ENCODE results near the gene KRTAP2-1. TPM values are rescaled to one million over a fixed set of nuclear protein-coding genes. Genes with fewer than 3 reads are reported as not detected.

KRTAP2-1 gene
- total RNA-seq, 4 donors from 2014 or later = not detected

DNA sequence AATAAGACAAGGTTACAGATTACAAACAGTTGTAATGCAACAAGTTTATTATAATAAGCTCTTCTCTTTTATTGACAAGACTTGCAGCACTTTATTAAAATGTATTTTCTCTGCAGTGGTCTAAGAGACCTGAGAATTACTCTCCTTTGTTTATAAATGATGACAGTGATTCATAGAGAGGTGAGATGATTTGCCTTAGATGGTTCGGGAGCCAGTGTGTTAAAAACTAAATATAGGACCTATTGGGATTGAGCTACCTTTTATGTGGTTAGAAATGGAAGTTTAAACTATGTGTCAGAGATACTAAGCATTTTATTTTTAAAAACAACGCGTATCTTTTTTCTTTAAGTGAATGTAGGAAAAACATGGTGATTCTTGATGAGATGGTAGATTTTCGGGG lies 50.3 kb downstream of the KRTAP2-1 start:
- intact Hi-C loops (cut with DNase I; ENCODE audit: low total_unique reads) (no loop called here), in situ Hi-C loops (cut with MboI; ENCODE audit: low sequenced_read_pairs in 4 of 4) (no loop called here)
- no peak for ATAC-seq
- no peak for DNase-seq
- Histone ChIP-seq H3K27me3 (peaks cover 0 to 27% (median 0%) of the 10 kb centered on the region in 3 donors), H3K4me3 (no peak overlapping the region), H3K9me3 (no peaks in the 10 kb centered on the region), H3K27ac (no peak overlapping the region), H3K36me3 (no peaks in the 10 kb centered on the region), H3K4me1 (no peaks in the 10 kb centered on the region)
- TF ChIP-seq, protein P1, sequence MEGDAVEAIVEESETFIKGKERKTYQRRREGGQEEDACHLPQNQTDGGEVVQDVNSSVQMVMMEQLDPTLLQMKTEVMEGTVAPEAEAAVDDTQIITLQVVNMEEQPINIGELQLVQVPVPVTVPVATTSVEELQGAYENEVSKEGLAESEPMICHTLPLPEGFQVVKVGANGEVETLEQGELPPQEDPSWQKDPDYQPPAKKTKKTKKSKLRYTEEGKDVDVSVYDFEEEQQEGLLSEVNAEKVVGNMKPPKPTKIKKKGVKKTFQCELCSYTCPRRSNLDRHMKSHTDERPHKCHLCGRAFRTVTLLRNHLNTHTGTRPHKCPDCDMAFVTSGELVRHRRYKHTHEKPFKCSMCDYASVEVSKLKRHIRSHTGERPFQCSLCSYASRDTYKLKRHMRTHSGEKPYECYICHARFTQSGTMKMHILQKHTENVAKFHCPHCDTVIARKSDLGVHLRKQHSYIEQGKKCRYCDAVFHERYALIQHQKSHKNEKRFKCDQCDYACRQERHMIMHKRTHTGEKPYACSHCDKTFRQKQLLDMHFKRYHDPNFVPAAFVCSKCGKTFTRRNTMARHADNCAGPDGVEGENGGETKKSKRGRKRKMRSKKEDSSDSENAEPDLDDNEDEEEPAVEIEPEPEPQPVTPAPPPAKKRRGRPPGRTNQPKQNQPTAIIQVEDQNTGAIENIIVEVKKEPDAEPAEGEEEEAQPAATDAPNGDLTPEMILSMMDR (IDR thresholded peaks at IDR 0.05 in 4 of 5, conservative IDR thresholded peaks at IDR 0.05 in 1 of 5) = no peak
- TF ChIP-seq POLR2A (IDR thresholded peaks at IDR 0.05) = no peak

Other genes with a start within 250 kb of the KRTAP2-1 start
- not detected for gene KRT28, start 247.4 kb downstream of the KRTAP2-1 start, total RNA-seq
- 10 to 100 TPM in 2 of 4 donors, 1 to 10 TPM in 1, under 1 TPM in 1; 0.20 to 21.9 (median 9.4) TPM for gene KRT10, start 224.7 kb downstream of the KRTAP2-1 start, total RNA-seq
- gene KRT12, start 180.1 kb downstream of the KRTAP2-1 start, total RNA-seq = not detected
- gene KRT20, start 162.1 kb downstream of the KRTAP2-1 start, total RNA-seq = 1 to 10 TPM in 1 of 4 donors, not detected in 3; 2.7 TPM
- gene KRT23, start 109.7 kb downstream of the KRTAP2-1 start, total RNA-seq = under 1 TPM in 1 of 4 donors, not detected in 3; 0.42 TPM
- not detected for gene KRT39, start 80.4 kb downstream of the KRTAP2-1 start, total RNA-seq
- gene KRT40, start 63.0 kb downstream of the KRTAP2-1 start, total RNA-seq = not detected
- not detected for gene KRTAP3-3, start 53.2 kb downstream of the KRTAP2-1 start, total RNA-seq
- gene KRTAP3-2, start 47.4 kb downstream of the KRTAP2-1 start, total RNA-seq = not detected
- not detected for gene KRTAP3-1, start 38.2 kb downstream of the KRTAP2-1 start, total RNA-seq
- not detected for gene KRTAP1-5, start 20.1 kb downstream of the KRTAP2-1 start, total RNA-seq
- not detected for gene KRTAP1-4, start 17.1 kb downstream of the KRTAP2-1 start, total RNA-seq
- not detected for gene KRTAP1-3, start 12.4 kb downstream of the KRTAP2-1 start, total RNA-seq
- not detected for gene KRTAP1-1, start 5.9 kb downstream of the KRTAP2-1 start, total RNA-seq
- gene KRTAP2-2, start 7.9 kb upstream of the KRTAP2-1 start, total RNA-seq = not detected
- gene KRTAP2-3, start 12.8 kb upstream of the KRTAP2-1 start, total RNA-seq = not detected
- not detected for gene KRTAP2-4, start 18.6 kb upstream of the KRTAP2-1 start, total RNA-seq
- not detected for gene KRTAP4-7, start 36.8 kb upstream of the KRTAP2-1 start, total RNA-seq
- not detected for gene KRTAP4-8, start 50.8 kb upstream of the KRTAP2-1 start, total RNA-seq
- not detected for gene KRTAP4-16, start 54.9 kb upstream of the KRTAP2-1 start, total RNA-seq
- not detected for gene KRTAP4-9, start 58.1 kb upstream of the KRTAP2-1 start, total RNA-seq
- not detected for gene KRTAP4-11, start 71.1 kb upstream of the KRTAP2-1 start, total RNA-seq
- gene KRTAP4-12, start 76.9 kb upstream of the KRTAP2-1 start, total RNA-seq = not detected
- gene KRTAP4-6, start 93.2 kb upstream of the KRTAP2-1 start, total RNA-seq = not detected
- gene KRTAP4-5, start 102.5 kb upstream of the KRTAP2-1 start, total RNA-seq = not detected
- not detected for gene KRTAP4-4, start 113.4 kb upstream of the KRTAP2-1 start, total RNA-seq
- gene KRTAP4-3, start 120.9 kb upstream of the KRTAP2-1 start, total RNA-seq = not detected
- gene KRTAP4-2, start 130.9 kb upstream of the KRTAP2-1 start, total RNA-seq = not detected
- not detected for gene KRTAP4-1, start 137.6 kb upstream of the KRTAP2-1 start, total RNA-seq
- not detected for gene KRTAP9-1, start 142.6 kb upstream of the KRTAP2-1 start, total RNA-seq
- not detected for gene KRTAP9-2, start 179.3 kb upstream of the KRTAP2-1 start, total RNA-seq
- gene KRTAP9-3, start 185.1 kb upstream of the KRTAP2-1 start, total RNA-seq = not detected
- not detected for gene KRTAP9-8, start 190.7 kb upstream of the KRTAP2-1 start, total RNA-seq
- not detected for gene KRTAP9-4, start 202.4 kb upstream of the KRTAP2-1 start, total RNA-seq
- not detected for gene KRTAP9-9, start 208.1 kb upstream of the KRTAP2-1 start, total RNA-seq
- gene KRTAP9-6, start 218.1 kb upstream of the KRTAP2-1 start, total RNA-seq = not detected
- gene KRTAP9-7, start 228.4 kb upstream of the KRTAP2-1 start, total RNA-seq = not detected

All from gastrocnemius medialis (tissue), 4 donors.